ENCODE results near the gene FOXC1.

The FOXC1 gene

DNA sequence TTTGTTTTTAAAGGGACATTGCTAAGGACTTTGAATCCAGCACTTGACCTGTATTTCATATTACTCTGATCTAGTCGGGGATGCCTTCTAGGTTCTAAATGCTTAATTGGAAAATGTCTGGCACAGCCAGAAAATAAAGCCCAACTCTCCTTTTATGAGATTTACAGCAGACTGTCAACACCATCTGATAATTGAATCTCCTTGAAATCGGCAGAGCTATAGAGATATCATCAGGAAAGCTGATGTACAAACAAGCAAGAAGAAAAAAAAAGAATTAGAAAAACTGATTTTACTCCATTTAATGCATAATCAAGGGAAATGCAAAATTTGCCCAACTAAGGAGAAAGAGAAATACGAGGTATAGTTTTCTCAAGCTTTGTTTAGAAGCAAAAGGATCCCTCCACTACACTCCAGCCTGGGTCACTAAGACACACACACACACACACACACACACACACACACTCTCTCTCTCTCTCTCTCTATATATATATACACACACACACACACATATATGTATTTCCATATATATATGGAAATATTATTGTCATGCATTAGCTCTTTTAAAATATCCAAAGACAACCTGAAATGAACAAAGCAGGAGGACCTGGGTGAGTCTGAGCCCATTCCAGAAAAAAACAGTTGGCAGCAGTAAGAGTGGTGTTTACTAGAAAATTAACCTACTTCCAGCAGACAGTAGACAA, 9.5 kb upstream of the FOXC1 start:
- DNase-seq = no peak

DNA sequence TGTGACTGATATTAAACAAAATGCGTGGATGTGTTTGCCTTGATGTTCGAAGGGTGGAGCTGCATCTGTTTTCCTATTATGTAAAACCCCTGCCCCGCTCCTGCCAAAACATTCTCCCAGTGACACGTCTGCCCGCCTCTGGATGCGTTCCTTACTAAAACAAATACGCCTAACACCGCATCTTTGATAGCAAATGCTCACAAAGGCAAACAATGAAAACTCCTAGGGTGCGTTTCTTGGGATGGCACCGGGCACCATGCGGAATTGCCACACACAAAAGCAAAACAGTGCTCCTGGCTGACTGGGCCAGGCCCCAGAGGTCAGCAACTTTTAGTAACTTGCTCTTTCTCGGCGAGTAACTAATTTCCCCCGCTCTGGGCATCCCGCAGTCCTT, 9.0 kb upstream of the FOXC1 start:
- DNase-seq = no peak

DNA sequence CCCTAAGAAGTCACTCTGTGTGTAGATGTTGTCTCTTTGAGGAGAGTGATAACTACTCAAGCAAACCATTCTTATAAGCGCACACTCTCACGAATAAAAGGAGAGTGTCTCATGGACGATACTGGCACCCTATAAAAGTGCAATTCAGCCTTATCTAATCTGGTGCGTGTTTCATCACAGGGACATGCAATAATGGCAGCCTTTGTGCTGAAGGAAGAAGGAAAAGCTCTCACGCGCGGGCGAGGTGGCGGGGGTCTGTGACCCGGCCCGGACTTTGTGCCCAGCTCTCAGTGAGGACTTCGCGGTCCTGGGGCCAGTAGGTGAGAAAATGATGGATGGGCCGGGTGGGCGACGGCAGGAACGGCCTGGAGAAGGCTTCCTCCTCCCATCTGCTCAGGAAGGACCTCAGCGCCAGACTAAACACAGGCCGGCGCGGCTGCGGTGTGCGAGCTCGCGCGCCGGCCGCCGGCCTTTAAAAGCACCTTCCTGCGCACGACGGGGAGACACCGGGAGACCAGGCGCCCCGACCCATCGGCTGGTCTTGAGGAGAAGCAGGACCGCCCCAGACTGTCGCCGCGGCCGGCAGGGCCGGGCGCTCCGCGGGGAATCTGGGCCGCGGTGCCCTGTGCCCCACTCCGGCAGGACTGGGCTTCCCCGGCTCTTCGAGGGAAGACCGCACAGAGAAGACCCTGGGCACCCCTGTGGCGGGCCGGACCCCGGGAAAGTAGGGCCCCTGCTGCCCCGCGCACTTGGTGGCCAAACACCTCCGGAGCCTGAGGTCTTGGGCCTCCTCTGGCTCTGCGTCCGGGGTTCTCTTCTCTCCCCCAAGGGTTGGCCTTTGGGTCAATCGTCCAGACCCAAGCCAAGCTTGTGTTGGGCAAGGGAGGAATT, 8.3 kb upstream of the FOXC1 start:
- no peak for DNase-seq

DNA sequence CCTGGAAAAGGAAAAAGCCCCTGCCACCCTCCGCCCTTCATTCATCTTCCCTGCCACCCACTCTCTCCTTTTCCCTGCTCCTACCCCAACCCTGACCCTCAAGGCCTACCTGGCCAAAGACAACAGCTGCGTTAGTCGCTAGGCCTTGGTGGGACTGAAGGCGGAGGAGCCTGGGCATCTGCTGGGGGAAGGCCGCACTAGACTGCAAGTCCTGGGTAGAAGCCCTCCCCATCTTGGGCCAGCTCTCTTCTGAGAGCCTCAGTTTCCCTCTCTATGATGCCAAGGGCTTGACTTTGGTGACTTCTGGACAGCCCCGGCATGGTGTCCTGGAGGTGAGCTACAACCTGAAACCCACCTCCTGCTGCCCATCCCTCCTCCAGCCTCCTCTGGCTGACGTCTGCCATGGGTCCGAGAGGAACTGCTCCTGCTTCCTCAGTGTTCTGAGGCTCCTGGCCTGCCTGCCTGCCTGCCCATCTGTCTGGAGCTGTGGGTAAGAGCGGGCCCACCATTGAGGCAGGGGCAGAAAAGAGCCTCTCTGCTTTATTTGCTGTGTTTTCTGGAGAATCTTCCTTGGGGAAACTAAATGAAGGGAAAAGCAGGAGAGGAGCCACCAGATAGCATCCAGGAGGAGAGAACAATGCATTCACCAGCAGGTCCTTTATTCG, 7.5 kb upstream of the FOXC1 start:
- no peak for DNase-seq

DNA sequence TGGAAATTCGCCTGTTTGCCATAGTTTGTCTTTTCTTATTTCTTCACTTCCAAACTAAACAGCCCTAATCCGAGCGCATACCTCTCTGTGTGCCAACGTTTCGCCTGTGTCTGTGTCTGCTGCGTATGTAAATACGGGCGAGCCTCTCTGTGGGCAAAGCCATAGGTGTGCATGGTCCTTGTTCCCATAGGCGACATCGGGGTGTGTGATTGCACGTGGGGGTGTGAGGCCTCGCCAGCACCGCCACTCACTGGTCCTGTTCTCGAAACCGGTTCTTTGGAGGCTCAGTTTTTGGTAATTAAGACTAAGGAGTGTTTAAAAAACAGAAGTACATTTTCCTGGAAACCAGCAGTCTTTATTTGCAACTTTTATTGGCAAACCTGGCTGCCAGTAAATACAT, 6.0 kb upstream of the FOXC1 start:
- no peak for DNase-seq

DNA sequence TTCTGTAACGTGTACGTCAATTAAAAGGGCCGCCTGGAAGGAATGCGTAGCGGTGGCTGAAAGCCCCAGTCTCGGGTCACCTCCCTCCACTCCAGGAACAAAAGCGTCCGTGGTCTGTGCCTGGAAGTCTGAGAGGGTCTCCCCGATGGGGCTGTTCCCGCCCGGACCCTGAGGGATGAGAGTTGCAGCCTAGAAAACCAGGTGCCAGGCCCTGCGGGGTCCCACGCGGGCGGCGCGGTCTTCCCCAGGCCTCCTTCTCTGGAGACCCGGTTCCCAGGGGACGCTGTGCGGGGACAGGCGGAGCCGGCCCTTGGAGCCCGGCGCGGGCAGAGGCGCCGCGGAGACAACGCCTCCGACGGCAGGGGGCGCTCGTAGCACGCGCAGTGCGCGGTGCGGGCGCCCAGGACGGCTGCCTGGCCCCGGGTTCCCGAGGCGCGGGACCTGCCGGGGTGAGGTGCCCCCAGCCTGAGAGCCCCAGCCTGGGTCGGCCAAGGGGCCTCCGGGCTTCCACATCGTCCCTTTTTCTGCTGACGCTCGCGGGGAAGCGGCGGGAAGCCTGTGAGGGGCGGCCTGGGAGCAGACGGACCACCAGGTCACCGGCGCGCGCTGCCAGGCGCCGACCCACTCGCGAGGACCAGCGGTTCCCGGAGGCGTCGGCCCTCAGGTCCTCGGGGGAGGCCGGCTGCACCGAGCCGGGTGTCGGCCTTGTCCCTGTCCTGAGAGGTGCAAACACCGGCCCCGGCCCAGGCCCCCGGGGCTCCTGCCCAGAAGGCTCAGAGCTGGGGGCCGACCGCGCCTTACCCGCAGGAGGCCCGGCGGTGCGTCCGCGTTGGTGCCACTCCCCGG, 5.3 kb upstream of the FOXC1 start:
- DNase-seq = no peak

DNA sequence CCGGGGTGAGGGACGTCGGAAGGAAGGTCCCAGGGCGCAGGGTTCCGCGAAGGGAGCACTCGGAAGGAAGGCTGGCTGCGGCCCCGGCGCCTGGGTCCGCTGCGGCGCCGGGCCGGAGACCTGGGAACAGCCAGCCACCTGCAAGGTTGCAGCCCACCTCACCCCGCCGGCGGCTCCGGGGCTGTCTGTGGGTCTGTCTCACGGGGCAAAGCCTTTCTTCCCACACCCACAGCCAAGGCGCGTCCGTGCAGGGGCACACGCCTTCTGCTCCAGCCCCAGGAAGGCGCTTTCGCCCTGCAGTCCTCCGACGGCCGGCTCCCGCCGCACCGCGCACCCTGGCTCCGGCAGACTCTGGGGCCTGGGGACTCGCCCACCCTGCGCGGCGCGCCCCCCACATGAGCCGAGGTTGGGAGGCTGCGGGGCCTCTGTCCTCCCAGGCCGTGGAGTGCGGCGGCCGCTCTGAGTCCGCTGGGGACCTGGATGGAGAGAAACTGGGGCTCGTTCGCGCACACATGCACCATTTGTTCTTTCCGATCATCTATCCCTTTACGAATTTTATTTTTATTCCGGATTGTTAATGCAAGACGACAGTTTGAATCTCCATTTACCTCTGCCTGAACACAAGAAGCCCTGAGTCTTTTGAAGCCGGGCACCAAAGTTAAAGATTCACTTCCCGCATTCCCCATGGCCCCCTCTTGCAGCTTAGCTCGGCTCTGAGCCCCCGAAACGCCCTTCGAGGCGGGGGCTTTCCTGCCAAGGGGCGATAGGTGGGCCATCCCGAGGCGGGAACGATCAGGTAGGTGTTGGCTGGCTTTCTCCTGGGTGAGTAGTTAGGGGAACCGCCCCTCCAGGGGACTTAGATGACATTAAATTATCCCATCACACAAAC, 4.5 kb upstream of the FOXC1 start:
- DNase-seq = no peak

DNA sequence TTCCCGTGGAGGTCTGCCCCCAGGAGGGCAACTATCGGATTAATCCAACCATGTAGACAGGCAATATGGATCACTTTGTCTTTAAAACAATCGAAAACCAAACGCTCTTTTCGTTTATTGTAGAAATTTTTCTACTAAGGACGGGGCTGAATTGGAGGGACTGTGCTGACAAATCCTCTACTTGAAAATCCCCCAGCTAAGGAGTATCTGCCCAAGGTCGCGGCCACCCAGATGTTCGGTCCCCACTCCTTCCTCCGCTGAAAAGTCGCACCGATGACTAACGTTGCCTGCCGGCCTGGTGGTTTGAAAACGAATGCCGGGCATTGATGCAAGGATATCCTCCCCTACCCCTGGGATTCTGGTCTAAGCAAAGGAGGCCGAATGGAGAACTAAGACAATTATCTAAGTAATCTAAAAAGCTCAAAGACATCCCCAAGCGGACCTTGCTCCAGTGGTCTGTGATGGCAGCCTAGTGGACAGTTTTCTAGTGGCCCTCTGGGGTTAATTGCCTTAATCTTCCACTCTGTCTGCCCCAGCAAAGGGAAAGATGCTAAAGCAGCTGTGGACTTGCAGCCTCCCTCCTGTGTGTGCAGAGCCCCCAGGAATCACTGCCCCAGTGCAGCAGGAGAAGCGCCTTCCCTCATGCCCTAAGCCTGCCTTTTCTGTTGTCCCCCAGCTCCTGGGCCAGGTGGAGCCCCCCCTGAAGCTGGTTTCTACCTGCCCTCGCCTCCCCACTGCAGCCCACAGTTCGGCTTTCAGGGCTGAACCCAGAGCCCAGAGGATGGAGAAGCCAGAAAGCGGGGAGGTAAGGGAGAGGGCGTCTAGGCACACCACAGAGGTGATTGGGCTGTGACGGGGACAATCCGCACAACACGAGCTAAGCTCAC, 3.6 kb upstream of the FOXC1 start:
- no peak for DNase-seq

DNA sequence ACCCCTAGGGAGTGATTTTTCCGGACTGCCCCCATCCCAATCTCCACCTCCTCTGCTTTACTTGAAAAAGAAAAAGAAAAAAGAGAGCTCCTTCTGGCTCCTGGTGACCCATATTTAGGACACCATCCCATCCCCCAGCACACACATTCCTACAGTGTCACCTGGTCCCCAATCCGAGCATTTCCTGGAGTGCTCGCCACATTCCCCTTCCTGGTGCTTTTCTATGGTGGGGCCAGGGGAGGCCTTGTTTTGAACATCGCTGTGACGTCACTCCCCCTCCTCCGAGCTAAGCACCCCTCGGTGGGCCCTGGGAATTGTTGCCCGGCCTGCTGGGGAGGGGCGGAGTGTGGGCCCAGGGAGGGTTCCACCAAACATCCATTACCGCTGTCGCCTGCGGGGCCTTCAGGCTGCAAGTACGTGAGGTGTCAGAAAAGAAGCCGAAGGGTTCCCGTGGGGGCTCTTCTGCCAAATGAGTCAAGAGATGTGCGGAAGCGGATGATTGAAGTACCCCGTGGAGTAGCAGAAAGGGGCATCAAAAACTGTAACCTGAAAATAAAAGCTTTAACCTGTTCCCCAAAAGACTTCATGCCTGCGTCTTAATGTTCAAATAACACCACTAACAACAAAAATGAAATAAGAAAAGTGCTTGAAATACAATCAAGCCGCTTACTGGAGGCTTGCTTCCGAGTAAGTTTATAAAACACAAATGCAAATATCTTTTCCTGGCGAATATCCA, 2.8 kb upstream of the FOXC1 start:
- DNase-seq = no peak

DNA sequence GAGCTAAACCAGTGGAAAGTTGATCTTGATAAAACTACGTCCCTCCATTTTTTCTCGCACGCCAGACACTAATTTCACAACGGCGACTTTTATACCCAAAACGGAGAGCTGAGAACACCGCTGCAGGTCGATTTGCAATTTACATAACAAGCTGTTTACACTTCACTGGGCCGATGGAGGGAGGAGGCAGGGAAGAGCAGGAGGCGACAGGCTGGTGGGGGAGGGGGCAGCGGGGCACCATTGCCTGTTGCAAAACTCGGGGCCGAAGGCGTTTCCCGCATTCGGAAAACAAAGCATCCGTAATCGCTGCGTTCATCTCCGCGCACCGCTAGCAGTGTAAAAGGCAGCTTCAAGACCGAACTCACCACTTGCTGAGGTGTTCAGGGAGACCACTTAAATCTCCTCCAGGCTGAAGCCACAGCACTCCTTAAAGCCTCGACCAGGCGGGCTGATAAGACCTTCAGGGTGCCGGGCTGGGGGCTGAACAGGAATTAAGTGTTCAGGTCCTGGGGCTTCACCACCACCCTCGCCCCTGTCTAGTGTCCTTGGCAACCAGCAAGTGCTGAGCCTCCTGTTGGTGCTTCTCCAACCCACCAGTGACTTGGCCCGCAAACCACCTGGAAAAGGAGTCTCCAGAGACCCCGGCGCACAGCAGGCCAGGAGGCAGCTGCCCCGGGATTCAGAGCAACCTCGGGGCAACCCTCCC, 2.0 kb upstream of the FOXC1 start:
- DNase-seq = no peak

DNA sequence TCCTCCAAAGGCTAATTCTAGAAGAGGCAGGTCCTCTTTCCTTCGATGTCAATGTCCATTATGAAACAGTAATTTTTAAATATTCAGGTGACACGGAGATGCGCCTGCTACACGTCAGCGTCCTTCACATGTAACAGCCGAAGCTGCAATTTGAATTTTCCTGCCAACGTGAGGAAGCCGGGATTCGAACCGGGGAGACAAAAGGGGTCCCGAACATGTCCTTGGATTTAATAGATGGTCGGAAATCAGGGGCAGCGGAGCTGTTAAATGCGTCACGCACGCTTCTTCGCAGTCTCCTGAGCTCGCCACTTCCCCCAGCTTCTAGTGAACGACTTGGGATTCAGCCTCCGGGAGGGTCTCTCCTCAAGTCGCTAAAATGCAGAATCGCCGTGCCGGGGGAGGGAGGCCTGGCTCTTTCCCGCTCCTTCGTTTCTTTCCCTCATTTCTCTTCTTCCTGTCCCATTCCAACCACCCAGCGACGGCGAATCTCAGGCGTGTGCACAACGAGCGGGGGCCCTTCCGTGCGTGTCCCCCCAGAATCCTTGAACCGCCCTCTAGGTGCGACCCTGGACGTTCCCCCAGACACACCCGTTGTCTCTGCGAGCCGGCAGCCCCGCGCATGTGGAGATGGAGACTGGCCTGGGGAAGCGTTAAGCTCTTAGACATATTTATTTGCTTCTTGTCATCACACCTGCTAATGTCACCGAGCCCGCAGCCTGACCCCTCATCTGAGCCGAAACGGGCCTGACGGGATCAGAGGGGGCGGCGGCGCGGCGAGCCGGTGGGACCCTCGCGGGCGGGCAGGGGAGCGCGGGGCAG, 1.3 kb upstream of the FOXC1 start:
- DNase-seq = no peak

DNA sequence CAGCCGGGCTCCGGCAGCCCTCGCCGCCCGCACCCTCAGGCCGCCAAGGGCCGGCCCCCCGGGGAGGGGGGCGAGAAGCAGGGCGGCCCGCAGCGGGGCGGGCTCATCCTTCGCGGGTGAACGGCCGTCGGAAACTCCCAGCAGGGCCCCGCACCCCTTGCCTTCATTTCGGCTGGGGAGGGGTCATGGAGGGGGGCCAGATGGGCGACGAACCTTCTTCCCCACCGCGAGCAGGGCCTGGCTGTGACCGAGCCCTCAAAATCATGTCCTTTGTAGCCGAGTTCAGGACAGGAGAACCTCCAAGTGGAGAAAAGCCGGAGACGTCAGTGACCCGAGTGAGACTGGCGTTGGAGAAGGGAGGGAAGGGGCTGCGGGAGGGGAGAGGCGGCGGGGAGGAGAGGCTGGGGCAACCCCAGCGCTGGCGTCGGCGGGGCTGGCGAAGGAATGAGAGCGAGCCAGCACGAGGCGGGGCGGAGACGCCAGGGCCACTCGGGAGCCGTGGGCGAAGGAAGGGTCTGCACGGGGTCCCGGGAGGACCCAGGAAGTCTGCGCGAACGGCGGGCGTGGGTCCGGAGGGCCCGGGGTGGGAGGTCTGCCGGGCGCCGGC, 571 bp upstream of the FOXC1 start:
- DNase-seq = no peak

DNA sequence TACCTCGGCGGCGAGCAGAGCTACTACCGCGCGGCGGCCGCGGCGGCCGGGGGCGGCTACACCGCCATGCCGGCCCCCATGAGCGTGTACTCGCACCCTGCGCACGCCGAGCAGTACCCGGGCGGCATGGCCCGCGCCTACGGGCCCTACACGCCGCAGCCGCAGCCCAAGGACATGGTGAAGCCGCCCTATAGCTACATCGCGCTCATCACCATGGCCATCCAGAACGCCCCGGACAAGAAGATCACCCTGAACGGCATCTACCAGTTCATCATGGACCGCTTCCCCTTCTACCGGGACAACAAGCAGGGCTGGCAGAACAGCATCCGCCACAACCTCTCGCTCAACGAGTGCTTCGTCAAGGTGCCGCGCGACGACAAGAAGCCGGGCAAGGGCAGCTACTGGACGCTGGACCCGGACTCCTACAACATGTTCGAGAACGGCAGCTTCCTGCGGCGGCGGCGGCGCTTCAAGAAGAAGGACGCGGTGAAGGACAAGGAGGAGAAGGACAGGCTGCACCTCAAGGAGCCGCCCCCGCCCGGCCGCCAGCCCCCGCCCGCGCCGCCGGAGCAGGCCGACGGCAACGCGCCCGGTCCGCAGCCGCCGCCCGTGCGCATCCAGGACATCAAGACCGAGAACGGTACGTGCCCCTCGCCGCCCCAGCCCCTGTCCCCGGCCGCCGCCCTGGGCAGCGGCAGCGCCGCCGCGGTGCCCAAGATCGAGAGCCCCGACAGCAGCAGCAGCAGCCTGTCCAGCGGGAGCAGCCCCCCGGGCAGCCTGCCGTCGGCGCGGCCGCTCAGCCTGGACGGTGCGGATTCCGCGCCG, 994 bp downstream of the FOXC1 start:
- DNase-seq = no peak

DNA sequence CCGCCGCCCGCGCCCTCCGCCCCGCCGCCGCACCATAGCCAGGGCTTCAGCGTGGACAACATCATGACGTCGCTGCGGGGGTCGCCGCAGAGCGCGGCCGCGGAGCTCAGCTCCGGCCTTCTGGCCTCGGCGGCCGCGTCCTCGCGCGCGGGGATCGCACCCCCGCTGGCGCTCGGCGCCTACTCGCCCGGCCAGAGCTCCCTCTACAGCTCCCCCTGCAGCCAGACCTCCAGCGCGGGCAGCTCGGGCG, 1.5 kb downstream of the FOXC1 start:
- no peak for DNase-seq

DNA sequence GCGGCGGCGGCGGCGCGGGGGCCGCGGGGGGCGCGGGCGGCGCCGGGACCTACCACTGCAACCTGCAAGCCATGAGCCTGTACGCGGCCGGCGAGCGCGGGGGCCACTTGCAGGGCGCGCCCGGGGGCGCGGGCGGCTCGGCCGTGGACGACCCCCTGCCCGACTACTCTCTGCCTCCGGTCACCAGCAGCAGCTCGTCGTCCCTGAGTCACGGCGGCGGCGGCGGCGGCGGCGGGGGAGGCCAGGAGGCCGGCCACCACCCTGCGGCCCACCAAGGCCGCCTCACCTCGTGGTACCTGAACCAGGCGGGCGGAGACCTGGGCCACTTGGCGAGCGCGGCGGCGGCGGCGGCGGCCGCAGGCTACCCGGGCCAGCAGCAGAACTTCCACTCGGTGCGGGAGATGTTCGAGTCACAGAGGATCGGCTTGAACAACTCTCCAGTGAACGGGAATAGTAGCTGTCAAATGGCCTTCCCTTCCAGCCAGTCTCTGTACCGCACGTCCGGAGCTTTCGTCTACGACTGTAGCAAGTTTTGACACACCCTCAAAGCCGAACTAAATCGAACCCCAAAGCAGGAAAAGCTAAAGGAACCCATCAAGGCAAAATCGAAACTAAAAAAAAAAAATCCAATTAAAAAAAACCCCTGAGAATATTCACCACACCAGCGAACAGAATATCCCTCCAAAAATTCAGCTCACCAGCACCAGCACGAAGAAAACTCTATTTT, 2.0 kb downstream of the FOXC1 start:
- DNase-seq = no peak

DNA sequence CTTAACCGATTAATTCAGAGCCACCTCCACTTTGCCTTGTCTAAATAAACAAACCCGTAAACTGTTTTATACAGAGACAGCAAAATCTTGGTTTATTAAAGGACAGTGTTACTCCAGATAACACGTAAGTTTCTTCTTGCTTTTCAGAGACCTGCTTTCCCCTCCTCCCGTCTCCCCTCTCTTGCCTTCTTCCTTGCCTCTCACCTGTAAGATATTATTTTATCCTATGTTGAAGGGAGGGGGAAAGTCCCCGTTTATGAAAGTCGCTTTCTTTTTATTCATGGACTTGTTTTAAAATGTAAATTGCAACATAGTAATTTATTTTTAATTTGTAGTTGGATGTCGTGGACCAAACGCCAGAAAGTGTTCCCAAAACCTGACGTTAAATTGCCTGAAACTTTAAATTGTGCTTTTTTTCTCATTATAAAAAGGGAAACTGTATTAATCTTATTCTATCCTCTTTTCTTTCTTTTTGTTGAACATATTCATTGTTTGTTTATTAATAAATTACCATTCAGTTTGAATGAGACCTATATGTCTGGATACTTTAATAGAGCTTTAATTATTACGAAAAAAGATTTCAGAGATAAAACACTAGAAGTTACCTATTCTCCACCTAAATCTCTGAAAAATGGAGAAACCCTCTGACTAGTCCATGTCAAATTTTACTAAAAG, 2.7 kb downstream of the FOXC1 start:
- DNase-seq = no peak

All from SHP77 treated with DMSO at 0.1 percent for 48 hours (cell line).